ENCODE results near the gene SAMD15. TPM values are rescaled to one million over a fixed set of nuclear protein-coding genes. Genes with fewer than 3 reads are reported as not detected.
"Not testable (repeated sequence)": the region's sequence is repeated elsewhere in the genome, so short reads cannot be mapped to it uniquely, and the experiment has no call there.

SAMD15 gene
- total RNA-seq, 1 donor, result 4.0 TPM

DNA sequence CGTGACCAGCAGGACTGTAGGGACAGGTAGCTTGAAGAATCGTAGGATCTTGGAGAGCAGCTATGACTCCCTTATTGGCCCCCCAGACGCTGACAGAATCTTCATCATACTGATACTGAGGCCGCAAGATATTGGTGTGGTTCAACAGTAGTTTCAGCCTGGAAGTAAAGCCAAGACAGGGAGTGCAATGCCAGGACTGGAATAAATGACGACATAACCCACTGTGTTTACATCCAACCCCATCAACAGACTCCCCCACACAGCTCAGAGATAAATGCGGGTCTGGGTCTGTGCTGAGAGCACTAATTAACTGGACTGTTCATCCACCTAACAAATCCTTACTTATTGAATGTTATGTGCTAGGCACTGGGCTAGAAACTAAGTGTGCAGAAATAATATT is 29.5 kb downstream of the SAMD15 start:
- no peaks in the 10 kb centered on the region for H3K9me3 ChIP-seq (ENCODE audit: low read depth, low read length)
- TF ChIP-seq, protein P1, sequence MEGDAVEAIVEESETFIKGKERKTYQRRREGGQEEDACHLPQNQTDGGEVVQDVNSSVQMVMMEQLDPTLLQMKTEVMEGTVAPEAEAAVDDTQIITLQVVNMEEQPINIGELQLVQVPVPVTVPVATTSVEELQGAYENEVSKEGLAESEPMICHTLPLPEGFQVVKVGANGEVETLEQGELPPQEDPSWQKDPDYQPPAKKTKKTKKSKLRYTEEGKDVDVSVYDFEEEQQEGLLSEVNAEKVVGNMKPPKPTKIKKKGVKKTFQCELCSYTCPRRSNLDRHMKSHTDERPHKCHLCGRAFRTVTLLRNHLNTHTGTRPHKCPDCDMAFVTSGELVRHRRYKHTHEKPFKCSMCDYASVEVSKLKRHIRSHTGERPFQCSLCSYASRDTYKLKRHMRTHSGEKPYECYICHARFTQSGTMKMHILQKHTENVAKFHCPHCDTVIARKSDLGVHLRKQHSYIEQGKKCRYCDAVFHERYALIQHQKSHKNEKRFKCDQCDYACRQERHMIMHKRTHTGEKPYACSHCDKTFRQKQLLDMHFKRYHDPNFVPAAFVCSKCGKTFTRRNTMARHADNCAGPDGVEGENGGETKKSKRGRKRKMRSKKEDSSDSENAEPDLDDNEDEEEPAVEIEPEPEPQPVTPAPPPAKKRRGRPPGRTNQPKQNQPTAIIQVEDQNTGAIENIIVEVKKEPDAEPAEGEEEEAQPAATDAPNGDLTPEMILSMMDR (IDR thresholded peaks at IDR 0.05; ENCODE audit: extremely low read depth, low read depth, low read length), result no peak
- H3K4me3 ChIP-seq (ENCODE audit: insufficient read depth, low read length), result no peak overlapping the region
- H2AFZ ChIP-seq (ENCODE audit: low read length), result no peak overlapping the region
- H3K36me3 ChIP-seq (ENCODE audit: insufficient read depth, low read length), result no peaks in the 10 kb centered on the region
- no peaks in the 10 kb centered on the region for H3K4me1 ChIP-seq (ENCODE audit: insufficient read depth, low read length)
- H3K27me3 ChIP-seq (ENCODE audit: insufficient read depth, low read length), result no peaks in the 10 kb centered on the region
- no peak overlapping the region for H3K4me2 ChIP-seq (ENCODE audit: insufficient read depth, low read length)
- no peaks in the 10 kb centered on the region for H3K79me2 ChIP-seq (ENCODE audit: insufficient read depth, low read length)
- H4K20me1 ChIP-seq (ENCODE audit: insufficient read depth, low read length), result no peaks in the 10 kb centered on the region
- DNase-seq (ENCODE audit: insufficient read length, low spot score, missing footprints), result no peak
- H3K27ac ChIP-seq (ENCODE audit: low read depth, low read length), result no peak overlapping the region

DNA sequence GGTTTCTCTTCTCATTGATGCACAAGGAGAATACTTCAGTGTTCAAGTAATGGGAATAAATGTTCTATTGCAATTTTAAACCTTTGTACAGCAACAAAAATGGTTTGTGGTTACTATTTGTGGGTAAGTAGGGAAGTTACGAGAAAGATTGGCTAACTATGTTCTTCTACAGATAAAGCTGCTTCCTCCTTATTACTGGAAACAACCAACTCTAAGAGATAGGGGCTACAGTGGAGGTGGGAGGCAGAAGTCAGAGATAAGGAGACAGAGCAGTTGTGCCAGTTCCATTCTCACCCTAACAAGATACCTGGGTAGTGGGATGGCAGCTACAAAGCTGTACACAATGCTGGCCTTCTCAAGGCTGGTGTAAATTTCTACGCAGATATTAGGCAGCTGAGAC is 30.0 kb downstream of the SAMD15 start:
- H3K27ac ChIP-seq (ENCODE audit: low read depth, low read length), result no peak overlapping the region
- no peaks in the 10 kb centered on the region for H3K79me2 ChIP-seq (ENCODE audit: insufficient read depth, low read length)
- H3K9me3 ChIP-seq (ENCODE audit: low read depth, low read length), result no peaks in the 10 kb centered on the region
- H3K4me3 ChIP-seq (ENCODE audit: insufficient read depth, low read length), result no peak overlapping the region
- H2AFZ ChIP-seq (ENCODE audit: low read length), result no peak overlapping the region
- H3K27me3 ChIP-seq (ENCODE audit: insufficient read depth, low read length), result no peaks in the 10 kb centered on the region
- H3K4me2 ChIP-seq (ENCODE audit: insufficient read depth, low read length), result no peak overlapping the region
- TF ChIP-seq, protein P1 (IDR thresholded peaks at IDR 0.05; ENCODE audit: extremely low read depth, low read depth, low read length), result no peak
- H3K4me1 ChIP-seq (ENCODE audit: insufficient read depth, low read length), result no peaks in the 10 kb centered on the region
- H4K20me1 ChIP-seq (ENCODE audit: insufficient read depth, low read length), result no peaks in the 10 kb centered on the region
- no peaks in the 10 kb centered on the region for H3K36me3 ChIP-seq (ENCODE audit: insufficient read depth, low read length)
- no peak for DNase-seq (ENCODE audit: insufficient read length, low spot score, missing footprints)

DNA sequence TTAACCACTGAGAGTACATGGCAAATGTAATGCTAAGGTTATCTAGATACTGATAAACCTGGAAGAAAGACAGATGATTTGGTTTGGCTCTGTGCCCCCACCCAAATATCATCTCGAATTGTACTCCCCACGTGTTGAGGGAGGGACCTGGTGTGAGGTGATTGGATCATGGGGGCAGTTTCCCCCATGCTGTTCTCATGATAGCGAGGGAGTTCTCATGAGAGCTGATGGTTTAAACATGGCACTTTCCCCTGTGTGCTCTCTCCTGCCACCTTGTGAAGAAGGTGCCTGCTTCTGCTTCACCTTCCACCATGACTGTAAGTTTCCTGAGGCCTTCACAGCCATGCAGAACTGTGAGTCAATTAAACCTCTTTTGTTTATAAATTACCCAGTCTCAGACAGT is 32.0 kb downstream of the SAMD15 start:
- H3K79me2 ChIP-seq (ENCODE audit: insufficient read depth, low read length), result no peaks in the 10 kb centered on the region
- no peak overlapping the region for H3K4me3 ChIP-seq (ENCODE audit: insufficient read depth, low read length)
- no peaks in the 10 kb centered on the region for H4K20me1 ChIP-seq (ENCODE audit: insufficient read depth, low read length)
- H3K27ac ChIP-seq (ENCODE audit: low read depth, low read length), result no peak overlapping the region
- no peak overlapping the region for H3K4me2 ChIP-seq (ENCODE audit: insufficient read depth, low read length)
- no peaks in the 10 kb centered on the region for H3K4me1 ChIP-seq (ENCODE audit: insufficient read depth, low read length)
- H3K9me3 ChIP-seq (ENCODE audit: low read depth, low read length), result no peaks in the 10 kb centered on the region
- no peak for DNase-seq (ENCODE audit: insufficient read length, low spot score, missing footprints)
- H3K36me3 ChIP-seq (ENCODE audit: insufficient read depth, low read length), result no peaks in the 10 kb centered on the region
- no peak overlapping the region for H2AFZ ChIP-seq (ENCODE audit: low read length)
- H3K27me3 ChIP-seq (ENCODE audit: insufficient read depth, low read length), result no peaks in the 10 kb centered on the region
- TF ChIP-seq, protein P1 (IDR thresholded peaks at IDR 0.05; ENCODE audit: extremely low read depth, low read depth, low read length), result peak; percentile 19

DNA sequence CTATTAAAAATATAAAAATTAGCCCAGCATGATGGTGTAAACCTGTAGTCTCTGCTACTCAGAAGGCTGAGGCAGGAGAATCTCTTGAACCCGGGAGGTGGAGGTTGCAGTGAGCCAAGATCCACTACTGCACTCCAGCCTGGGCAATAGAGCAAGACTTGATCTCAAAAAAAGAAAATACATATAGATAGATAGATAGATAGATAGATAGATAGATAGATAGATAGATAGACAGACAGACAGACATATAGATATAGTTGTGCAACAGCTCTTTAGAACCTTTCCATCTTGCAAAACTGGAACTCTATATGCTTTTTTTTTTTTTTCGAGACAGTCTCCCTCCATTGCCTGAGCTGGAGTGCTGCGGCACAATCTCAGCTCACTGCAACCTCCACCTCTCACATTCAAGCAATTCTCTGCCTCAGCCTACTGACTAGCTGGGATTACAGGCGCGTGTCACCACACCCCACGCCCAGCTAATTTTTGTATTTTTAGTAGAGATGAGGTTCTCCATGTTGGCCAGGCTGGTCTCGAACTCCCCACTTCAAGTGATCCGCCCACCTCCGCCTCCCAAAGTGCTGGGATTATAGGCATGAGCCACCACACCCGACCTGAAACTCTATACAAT is 38.3 kb downstream of the SAMD15 start:
- not testable (repeated sequence) for H3K36me3 ChIP-seq (ENCODE audit: insufficient read depth, low read length); DNase-seq (ENCODE audit: insufficient read length, low spot score, missing footprints); H2AFZ ChIP-seq (ENCODE audit: low read length); H3K4me1 ChIP-seq (ENCODE audit: insufficient read depth, low read length); H3K27ac ChIP-seq (ENCODE audit: low read depth, low read length); H3K4me2 ChIP-seq (ENCODE audit: insufficient read depth, low read length); H4K20me1 ChIP-seq (ENCODE audit: insufficient read depth, low read length); H3K4me3 ChIP-seq (ENCODE audit: insufficient read depth, low read length); H3K79me2 ChIP-seq (ENCODE audit: insufficient read depth, low read length); H3K27me3 ChIP-seq (ENCODE audit: insufficient read depth, low read length); H3K9me3 ChIP-seq (ENCODE audit: low read depth, low read length)

DNA sequence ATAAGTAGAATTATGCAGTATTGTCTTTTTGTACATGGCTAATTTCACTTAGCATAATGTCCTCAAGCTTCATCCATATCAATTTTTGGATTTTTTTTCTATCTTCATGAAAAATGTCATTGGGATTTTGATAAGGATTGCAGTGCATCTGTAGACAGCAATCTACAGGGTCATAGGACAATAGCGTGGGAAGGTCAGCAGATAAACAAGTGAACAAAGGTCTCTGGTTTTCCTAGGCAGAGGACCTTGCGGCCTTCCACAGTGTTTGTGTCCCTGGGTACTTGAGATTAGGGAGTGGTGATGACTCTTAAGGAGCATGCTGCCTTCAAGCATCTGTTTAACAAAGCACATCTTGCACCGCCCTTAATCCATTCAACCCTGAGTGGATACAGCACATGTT is 38.9 kb downstream of the SAMD15 start:
- not testable (repeated sequence) for H2AFZ ChIP-seq (ENCODE audit: low read length); H3K4me2 ChIP-seq (ENCODE audit: insufficient read depth, low read length); H3K27ac ChIP-seq (ENCODE audit: low read depth, low read length); H3K79me2 ChIP-seq (ENCODE audit: insufficient read depth, low read length); H3K27me3 ChIP-seq (ENCODE audit: insufficient read depth, low read length); H3K4me1 ChIP-seq (ENCODE audit: insufficient read depth, low read length); H3K9me3 ChIP-seq (ENCODE audit: low read depth, low read length); H3K36me3 ChIP-seq (ENCODE audit: insufficient read depth, low read length); H3K4me3 ChIP-seq (ENCODE audit: insufficient read depth, low read length); H4K20me1 ChIP-seq (ENCODE audit: insufficient read depth, low read length); DNase-seq (ENCODE audit: insufficient read length, low spot score, missing footprints)
